NCI-H1436 (cell line): ENCODE measurements around the gene KCNMB2.
"Not testable (repeated sequence)": the region's sequence is repeated elsewhere in the genome, so short reads cannot be mapped to it uniquely, and the experiment has no call there.

ENCODE experiments used
- DNase-seq: peaks from one replicate; lab custom pipeline; 2025; lab: John Stamatoyannopoulos, UW

Gene KCNMB2

GRCh38 chr3:178536211-178537079 is at the start of gene KCNMB2:
Gene KCNMB2, plus strand, starts transcription at chr3:178536436.
- peak; percentile 53 for DNase-seq

- DNase-seq, result no peak
Measured at GRCh38 chr3:178486903-178487302, 49.3 kb upstream of the KCNMB2 start.

DNA sequence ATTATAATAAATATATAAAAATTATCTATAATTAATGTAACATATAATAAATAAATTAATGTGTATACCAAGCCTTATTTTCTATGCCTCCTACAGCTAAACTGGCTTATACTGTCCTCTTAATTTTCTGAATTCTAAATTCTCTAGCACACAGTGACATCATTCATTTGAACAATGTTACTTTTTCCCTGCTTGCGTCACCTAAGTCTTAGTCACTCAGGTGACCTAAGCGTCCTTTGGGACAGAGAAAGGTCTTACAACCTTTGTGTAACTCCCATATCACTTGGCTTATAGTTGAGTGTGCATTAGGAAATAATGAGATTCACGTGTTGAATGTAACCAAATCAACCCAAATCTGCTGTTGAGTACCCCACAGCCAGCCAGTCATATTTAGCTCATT is 48.5 kb upstream of the KCNMB2 start:
- DNase-seq, result no peak

GRCh38 chr3:178491751-178492150 is 44.5 kb upstream of the KCNMB2 start:
- DNase-seq, result no peak

DNA sequence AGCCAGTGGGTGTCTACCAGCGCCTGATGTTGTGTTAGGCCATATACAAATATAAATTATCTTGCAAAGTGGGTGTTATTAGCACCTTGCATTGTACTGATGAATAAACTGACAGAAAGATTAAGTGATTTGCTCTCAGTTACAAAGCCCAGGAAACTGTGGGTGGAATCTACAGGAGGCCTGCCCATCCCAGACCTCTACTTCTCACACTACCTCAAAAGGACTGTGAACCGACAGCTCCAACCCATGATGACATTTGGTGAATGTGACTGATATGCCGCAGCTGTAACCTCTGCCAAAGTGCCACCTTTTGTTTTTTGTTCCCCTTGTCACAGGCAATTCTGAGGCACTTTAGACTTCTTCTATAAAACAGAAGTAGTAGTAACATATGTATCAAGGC is 43.7 kb upstream of the KCNMB2 start:
- peak; percentile 34 for DNase-seq

DNA sequence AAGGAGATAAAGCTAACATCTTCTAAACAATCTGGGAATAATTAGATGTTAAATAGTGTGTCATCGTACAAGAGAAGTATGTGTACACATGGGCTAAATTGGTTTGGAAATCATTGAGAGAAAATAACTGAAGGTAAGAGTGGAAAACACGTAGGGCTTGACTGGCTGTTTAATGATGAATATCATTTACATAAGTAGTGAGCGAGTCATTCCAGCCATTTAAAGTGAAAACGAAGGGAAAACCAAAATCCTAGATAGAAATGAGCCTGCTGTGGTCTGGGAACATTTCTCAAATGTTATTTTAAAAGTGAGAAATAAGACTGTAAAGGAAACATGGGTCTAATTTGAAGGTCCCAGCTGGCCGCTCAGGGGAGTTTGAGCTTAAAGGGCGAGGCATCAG is 41.9 kb upstream of the KCNMB2 start:
- DNase-seq, result no peak

DNA sequence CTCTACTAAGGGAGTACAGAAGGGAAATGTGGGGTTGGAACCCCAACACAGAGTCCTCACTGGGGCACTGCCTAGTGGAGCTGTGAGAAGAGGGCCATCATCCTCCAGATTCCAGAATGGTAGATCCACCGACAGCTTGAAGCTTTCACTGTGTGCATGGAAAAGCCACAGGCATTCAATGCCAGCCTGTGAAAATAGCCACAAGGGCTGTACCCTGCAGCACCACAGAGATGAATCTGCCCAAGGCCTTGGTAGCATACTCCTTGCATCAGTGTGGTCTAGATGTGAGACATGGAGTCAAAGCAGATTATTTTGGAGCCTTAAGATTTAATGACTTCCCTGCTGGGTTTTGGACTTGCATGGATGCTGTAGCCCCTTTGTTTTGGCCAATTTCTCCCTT is 39.3 kb upstream of the KCNMB2 start:
- DNase-seq, result no peak

- DNase-seq, result no peak
Measured at GRCh38 chr3:178498871-178499270, 37.4 kb upstream of the KCNMB2 start.

GRCh38 chr3:178500631-178501030 is 35.6 kb upstream of the KCNMB2 start:
- DNase-seq, result no peak

- DNase-seq, result no peak
Measured at GRCh38 chr3:178504128-178504527, 32.1 kb upstream of the KCNMB2 start.

DNA sequence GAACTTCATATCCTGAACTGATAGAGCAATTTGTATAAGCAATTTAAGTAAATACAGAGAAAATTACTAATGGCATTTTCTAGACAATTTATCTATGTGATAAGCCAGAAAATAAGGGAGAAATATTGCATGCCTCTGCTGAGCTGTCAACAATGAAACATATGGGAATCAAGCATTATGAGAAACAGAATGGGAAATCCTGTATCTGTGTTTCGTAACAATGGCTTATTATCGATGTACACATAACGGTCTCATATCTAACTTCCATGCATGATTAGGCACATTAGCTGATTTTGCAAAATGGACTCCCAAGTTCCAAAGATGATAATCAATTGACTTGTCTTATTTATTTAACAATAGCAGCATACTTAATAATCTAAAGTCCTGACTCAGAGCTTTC is 30.4 kb upstream of the KCNMB2 start:
- no peak for DNase-seq

DNA sequence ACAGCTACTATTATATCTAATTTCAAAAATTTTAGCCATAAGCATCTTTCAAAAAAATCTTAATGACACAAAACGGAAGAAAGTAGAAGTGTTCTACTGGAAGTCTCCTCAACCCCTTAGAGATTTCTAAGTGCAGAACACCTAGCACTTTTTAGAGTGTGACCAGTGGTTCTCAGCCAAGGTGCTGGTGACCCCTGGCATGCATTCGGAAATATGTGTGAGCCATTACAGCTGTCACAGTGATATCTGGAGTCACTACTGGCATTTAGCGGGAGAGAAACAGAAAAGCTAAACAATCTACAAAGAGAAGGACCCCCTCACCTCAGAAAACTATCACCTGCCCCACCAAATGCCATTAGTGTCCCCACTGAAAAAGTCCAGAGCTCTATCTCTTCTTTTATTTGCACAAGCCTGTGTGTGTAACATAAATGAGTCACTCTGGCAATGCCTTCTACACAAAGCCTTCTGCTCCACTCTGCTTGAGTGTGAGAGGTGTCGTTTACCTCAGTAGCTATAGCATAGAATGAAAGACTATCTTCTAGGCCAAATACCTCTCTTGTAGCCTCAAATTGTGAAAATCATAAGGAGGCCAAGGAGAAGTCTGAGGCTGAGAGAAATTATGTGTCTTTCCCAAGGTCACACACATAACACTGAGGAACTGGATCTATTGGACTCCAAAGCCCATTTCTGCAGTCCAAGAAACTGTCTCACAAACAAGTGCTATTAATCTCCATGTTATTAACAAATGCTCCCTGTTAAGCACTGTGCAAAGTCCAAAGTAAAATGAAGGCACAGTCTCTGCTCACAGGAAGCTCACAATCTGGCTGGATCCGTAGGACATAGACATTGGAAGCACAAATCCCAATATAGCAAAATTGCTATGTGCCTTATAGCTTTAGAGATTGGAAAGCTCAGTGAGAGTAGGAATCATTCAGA is 28.5 kb upstream of the KCNMB2 start:
- no peak for DNase-seq

GRCh38 chr3:178508443-178508825 is 27.8 kb upstream of the KCNMB2 start:
- no peak for DNase-seq

GRCh38 chr3:178510496-178510895 is 25.7 kb upstream of the KCNMB2 start:
- no peak for DNase-seq

- DNase-seq, result no peak
Measured at GRCh38 chr3:178512647-178513046, 23.6 kb upstream of the KCNMB2 start.

- no peak for DNase-seq
Measured at GRCh38 chr3:178513546-178514380, 22.5 kb upstream of the KCNMB2 start.

DNA sequence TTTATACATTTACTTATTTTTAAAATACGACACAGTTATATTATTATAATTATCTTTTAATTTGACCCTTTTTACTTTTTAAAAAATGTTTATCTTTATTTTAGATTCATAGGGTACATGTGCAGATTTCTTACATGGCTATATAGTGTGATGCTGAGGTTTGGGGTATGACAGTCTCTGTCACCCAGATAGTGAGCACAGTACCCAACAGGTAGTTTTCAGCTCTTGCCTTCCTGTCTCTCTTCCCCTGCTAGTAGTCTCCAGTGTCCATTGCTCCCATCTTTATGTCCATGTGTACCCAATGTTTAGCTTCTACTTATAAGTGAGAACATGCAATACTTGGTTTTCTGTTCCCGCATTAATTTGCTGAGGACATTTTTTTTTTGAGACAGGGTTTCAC is 21.8 kb upstream of the KCNMB2 start:
- no peak for DNase-seq

GRCh38 chr3:178515076-178515744 is 21.0 kb upstream of the KCNMB2 start:
- DNase-seq, result not testable (repeated sequence)

GRCh38 chr3:178517665-178518334 is 18.4 kb upstream of the KCNMB2 start:
- no peak for DNase-seq

DNA sequence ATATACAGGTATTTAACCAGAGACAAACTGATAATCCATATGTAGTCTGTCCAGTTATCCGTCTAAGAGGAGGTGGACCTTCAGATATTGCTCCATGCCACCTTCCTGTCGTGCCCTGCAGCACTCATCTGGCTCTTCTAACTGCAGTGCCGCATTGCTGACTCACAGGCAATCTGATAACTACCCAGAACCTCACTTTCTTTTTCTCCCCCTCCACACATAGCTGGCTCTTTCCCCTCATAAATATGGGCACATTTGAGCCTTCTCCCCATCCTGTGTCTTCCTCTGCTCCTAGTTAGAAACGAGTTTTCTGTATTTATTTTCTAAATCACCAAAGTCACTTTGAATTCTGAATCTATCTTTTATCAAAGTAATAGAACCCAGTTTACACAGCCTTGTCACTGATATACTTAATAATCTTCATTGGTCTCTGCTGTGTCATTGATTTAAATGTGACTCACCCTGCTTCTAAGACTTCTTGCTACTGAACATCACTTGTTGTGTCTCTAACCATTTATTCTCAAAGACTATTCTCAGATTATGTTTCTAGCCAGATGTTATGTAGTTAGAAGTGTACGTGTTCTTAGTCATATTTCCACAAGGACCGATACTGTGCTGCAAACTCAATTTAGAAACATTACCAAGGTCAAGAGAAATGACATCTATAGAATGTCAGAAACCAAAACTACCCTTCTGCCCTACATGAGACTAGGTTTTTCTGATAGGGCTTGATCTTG is 17.4 kb upstream of the KCNMB2 start:
- DNase-seq, result no peak
